IPS-18c (cell line): ENCODE results near the gene SCAMP2.
A peak's percentile ranks its signal among the peaks of the same experiment; 100 is the strongest.

Experiments used
- H3K4me3 ChIP-seq: 2 replicates; pipeline ENCODE4 v1.7.0; 2013; ENCODE audit warnings: low read depth, mild to moderate bottlenecking, low read length, moderate library complexity; ENCODE audit not compliant: insufficient read depth
- H3K9me3 ChIP-seq: one replicate; pipeline ENCODE4 v1.6.1; 2013; ENCODE audit warnings: mild to moderate bottlenecking, low read length, moderate library complexity; ENCODE audit not compliant: control insufficient read depth, insufficient read depth

Gene SCAMP2

GRCh38 chr15:74835312-74835823 is 37.8 kb downstream of the SCAMP2 start:
- Histone ChIP-seq H3K9me3 (no peaks in the 10 kb centered on the region), H3K4me3 (no peak overlapping the region)

GRCh38 chr15:74833376-74834107 is 39.6 kb downstream of the SCAMP2 start:
- no peaks in the 10 kb centered on the region for H3K9me3 ChIP-seq
- H3K4me3 ChIP-seq: no peak overlapping the region

DNA sequence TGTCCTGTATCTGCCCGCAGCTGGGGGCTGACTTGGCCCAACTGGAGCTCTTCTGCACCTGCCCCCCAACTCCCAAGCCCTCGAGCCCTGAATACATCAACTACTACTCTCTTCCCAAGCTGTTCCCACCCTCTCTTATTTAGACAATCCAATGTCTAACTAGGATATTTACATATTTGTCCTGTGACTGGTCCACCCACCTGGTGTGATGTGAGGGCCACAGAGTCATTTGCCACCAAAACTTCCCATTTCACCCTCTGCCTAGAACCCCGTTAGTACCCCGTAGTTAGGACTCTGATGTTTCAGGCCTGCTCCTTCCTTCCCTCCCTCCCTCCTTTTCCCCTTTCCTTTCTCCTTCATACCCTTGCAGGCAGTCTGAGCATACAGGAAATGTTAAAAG is 40.3 kb downstream of the SCAMP2 start:
- Histone ChIP-seq H3K4me3 (no peak overlapping the region), H3K9me3 (no peaks in the 10 kb centered on the region)

DNA sequence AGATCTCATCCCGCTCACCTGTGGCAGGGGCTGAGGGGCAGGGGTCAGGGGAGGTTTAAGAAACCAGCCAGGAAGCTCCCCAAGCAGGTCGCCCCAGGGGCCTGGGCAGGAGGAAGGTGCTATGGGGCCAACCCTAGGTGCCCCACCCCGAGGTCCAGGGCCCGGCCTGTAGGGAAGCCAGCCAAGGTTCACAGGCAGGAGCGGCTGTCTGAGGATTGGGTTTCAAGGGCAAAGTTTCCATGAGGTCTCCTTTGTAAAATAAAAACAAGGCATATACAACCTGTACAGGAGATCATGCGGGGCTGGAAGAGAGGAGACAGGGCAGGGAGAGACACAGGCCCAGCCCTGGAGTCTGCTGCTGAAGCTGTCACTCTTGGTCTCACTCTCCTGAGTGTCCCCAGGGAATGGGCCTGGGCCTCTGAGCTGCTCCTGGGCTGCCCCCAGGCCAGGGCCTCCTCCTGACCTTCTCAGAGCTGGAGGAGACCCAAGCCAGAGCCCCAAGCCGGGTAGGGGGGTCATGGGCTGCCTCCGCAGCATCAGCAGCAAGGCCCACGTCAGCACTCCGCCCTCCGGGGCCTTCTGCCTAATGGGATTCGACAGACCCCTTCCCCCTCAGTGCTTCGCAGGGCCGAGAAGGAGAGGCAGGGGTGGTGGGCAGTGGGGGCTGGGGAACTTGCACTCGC is 41.2 kb downstream of the SCAMP2 start:
- no peaks in the 10 kb centered on the region for H3K9me3 ChIP-seq
- no peak overlapping the region for H3K4me3 ChIP-seq

DNA sequence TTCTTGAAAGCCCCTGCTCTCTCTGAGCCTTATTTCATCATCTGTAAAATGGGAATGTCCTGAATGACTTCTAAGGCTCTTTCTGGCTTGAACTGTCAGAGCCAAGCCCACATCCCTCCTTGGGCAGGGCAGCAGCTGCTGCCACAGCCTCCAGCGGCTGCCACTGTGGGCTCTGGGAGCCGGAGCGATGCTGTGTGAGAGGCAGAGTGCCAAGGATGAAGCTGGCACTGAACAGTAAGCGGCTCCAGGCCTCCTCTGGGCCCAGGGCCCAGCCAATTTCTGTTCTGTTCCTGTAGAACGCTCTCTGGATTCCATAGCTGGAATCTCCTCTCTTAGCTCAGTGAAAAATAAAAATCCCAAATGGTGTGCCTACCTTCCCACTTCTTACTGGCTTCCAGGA is 42.3 kb downstream of the SCAMP2 start:
- Histone ChIP-seq H3K4me3 (no peak overlapping the region), H3K9me3 (no peaks in the 10 kb centered on the region)

- H3K9me3 ChIP-seq: no peaks in the 10 kb centered on the region
These were observed 43.2 kb downstream of the SCAMP2 start for GRCh38 chr15:74829991-74830390.

DNA sequence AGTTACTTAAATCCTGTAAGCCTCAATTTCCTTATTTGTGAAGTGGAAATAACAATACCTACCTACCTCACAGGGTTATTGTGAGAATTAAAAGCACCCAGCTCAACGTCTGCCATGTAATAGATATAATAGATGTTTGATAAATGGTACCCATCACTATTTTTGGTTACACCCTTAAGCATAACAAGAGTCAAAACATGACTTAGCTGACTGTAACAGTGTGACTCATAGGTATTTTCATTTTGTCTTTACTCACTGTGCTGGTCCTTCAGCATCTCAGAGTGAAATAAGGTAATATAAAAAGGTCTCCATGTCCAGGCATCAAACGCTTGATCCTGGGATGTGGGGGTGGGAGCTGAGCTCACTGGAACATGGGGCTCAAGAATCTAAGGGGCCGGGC is 43.7 kb downstream of the SCAMP2 start:
- H3K4me3 ChIP-seq: no peak overlapping the region
- H3K9me3 ChIP-seq: no peaks in the 10 kb centered on the region

More at GRCh38 chr15:74829991-74830390, 43.2 kb downstream of the SCAMP2 start:
- H3K4me3 ChIP-seq: no peak overlapping the region

GRCh38 chr15:74828835-74829234 is 44.3 kb downstream of the SCAMP2 start:
- Histone ChIP-seq H3K4me3 (no peak overlapping the region), H3K9me3 (no peaks in the 10 kb centered on the region)

DNA sequence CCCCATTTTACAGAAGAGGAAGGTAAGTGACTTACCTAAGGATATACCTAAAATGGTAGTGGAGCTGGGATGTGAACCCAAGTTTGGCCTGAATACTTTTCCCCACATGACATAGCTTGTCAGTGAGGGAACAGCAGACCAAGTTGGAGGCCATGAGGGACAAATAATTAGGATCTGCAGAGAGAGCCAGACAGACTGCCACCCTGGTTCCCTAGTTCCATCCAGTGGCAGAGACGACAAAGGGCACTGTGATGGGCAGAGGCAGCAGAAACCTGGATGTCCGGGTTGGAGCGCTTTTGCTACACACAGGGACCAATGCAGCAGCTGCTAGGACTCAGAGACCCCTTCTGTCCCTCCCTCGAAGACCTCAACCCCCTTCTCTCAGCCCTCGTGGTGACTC is 45.6 kb downstream of the SCAMP2 start:
- H3K4me3 ChIP-seq: no peak overlapping the region
- H3K9me3 ChIP-seq: no peaks in the 10 kb centered on the region

DNA sequence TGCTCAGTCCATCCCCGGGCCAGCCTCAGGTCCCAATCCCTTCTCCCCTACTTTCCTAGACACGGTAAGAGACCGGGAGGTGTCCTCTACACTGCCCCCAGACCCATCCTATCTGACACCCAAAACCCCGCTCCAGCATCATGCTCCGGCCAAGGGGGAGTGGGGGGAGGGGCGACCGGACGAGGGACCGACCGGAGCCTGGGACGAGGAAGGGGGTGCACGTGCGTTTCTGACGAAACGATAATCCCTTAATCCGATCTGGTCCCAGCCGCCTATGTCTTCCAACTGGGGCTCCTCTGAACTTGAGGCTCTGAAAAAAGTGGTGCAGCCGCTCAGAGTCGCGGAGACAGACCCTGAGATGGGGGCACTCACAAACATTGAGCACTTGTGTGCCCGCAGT is 46.2 kb downstream of the SCAMP2 start:
- no peaks in the 10 kb centered on the region for H3K9me3 ChIP-seq
- H3K4me3 ChIP-seq: peak overlapping the region; percentile 9; the same call in 1 of the 2 replicates

GRCh38 chr15:74826364-74826819 is 46.8 kb downstream of the SCAMP2 start, which contains the start of gene CPLX3:
TSS of gene CPLX3 (plus strand) at chr15:74826627. CDS start at chr15:74826704, 77 bp downstream.
- Histone ChIP-seq H3K9me3 (no peaks in the 10 kb centered on the region), H3K4me3 (peak within 1 kb of the TSS; percentile 9; the same call in 1 of the 2 replicates)

GRCh38 chr15:74825866-74826265 is 47.3 kb downstream of the SCAMP2 start:
- no peak overlapping the region for H3K4me3 ChIP-seq
- no peaks in the 10 kb centered on the region for H3K9me3 ChIP-seq

DNA sequence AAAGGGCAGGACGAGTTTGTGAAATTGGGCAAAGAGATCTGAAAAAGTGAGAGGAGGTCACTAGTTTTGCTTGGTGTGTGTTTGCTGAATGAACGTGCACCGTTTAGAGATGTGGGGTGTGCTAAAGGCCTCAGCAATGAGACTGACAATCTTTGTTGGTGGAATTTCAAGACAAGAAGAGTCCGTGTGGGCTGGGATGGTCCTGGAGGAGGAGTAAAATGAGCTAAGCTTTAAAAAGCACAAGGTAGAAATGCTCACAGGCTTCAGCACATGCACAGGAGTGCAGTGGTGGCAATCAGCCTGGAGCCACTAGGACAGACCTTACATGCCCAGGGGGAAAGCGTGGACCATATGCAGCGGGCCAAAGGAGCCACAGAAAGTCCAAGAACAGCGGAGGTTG is 48.2 kb downstream of the SCAMP2 start:
- Histone ChIP-seq H3K9me3 (no peaks in the 10 kb centered on the region), H3K4me3 (no peak overlapping the region)

GRCh38 chr15:74823324-74823723 is 49.8 kb downstream of the SCAMP2 start:
- H3K9me3 ChIP-seq: peaks cover 2% of the 10 kb centered on the region
- H3K4me3 ChIP-seq: no peak overlapping the region

GRCh38 chr15:74822233-74822632 is 50.9 kb downstream of the SCAMP2 start:
- no peak overlapping the region for H3K4me3 ChIP-seq
- peaks cover 2% of the 10 kb centered on the region for H3K9me3 ChIP-seq

DNA sequence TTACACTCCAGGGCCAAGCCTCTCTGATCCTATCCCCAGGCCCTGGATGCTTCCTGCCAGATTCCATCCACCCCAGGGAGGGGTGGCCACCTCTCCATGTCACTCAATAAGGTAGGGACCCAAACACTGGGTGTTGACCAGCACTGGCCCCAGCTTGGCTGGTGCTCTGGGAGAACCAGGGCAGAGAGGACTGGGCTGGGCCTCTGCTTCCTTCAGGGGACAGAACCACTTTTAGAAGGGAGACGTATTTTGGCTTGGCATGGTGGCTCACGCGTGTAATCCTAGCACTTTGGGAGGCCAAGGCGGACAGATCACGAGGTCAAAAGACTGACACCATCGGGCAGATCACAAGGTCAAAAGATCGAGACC is 51.4 kb downstream of the SCAMP2 start:
- peaks cover 2% of the 10 kb centered on the region for H3K9me3 ChIP-seq

GRCh38 chr15:74821091-74821789 is 51.9 kb downstream of the SCAMP2 start:
- Histone ChIP-seq H3K9me3 (peaks cover 2% of the 10 kb centered on the region), H3K4me3 (no peak overlapping the region)

More for the DNA sequence above, 51.4 kb downstream of the SCAMP2 start:
- no peak overlapping the region for H3K4me3 ChIP-seq

DNA sequence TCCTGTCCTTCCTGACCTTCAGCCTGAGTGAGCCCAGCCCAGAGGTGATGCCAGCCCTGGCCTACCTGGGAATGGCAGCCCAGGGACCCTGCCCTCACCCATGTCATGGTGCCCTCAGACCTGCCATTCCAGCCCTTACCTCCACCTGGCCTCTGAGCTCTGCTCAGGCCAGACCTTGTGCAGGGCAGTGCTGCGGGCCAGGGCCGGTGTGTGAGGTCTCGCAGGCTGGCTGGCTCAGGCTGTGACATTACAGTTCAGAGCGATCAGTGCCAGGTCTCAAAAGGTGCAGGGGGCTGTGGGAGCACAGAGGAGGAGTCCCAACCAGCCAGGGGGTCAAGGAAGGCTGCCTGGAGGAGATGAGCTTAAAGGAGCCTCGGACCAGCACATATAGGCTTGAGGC is 53.1 kb downstream of the SCAMP2 start:
- Histone ChIP-seq H3K4me3 (no peak overlapping the region), H3K9me3 (peaks cover 2% of the 10 kb centered on the region)
